Mesenchymal stem cell (in vitro differentiated cells and primary cell): ENCODE data around the gene STOX1.
"Not testable (repeated sequence)": the region's sequence is repeated elsewhere in the genome, so short reads cannot be mapped to it uniquely, and the experiment has no call there.

Experiments
- DNase-seq: peaks from one replicate; pipeline ENCODE4 v3.0.0-alpha.2; 2013
- H2AFZ ChIP-seq: one replicate; pipeline ENCODE4 v1.6.1; 2013; ENCODE audit warnings: low read depth, mild to moderate bottlenecking, control low read depth, inconsistent platforms, low read length, moderate library complexity
- H2AK5ac ChIP-seq: 2 replicates; pipeline ENCODE4 v1.6.1; 2013; ENCODE audit warnings: low read length, moderate library complexity, mild to moderate bottlenecking, inconsistent platforms; ENCODE audit not compliant: severe bottlenecking
- H2BK120ac ChIP-seq: one replicate; pipeline ENCODE4 v1.6.1; 2013; ENCODE audit warnings: low read depth, mild to moderate bottlenecking, inconsistent platforms, low read length, moderate library complexity
- H2BK12ac ChIP-seq, 2 experiments: one replicate each; pipeline ENCODE4 v1.6.1; 2013; ENCODE audit warnings: inconsistent platforms in 2 of 2, low read length in 2 of 2, mild to moderate bottlenecking in 2 of 2, moderate library complexity in 2 of 2, control low read depth in 1 of 2
- H2BK15ac ChIP-seq: one replicate; pipeline ENCODE4 v1.6.1; 2013; ENCODE audit warnings: mild to moderate bottlenecking, low read depth, inconsistent platforms; ENCODE audit not compliant: poor library complexity, severe bottlenecking
- H2BK5ac ChIP-seq: 2 replicates; pipeline ENCODE4 v1.6.1; 2013; ENCODE audit warnings: low read depth, mild to moderate bottlenecking, low read length, control low read depth, inconsistent platforms; ENCODE audit not compliant: poor library complexity, severe bottlenecking
- H3K14ac ChIP-seq, 2 experiments: one replicate each; pipeline ENCODE4 v1.6.1; 2013; ENCODE audit warnings: inconsistent platforms in 2 of 2, low read length in 2 of 2, control low read depth in 1 of 2, mild to moderate bottlenecking in 1 of 2, moderate library complexity in 1 of 2
- H3K18ac ChIP-seq, 2 experiments: one replicate each; pipeline ENCODE4 v1.6.1; 2013; ENCODE audit warnings: inconsistent platforms in 2 of 2, low read length in 2 of 2, control low read depth in 1 of 2, low read depth in 1 of 2, mild to moderate bottlenecking in 1 of 2
- H3K23ac ChIP-seq, 2 experiments: one replicate each; pipeline ENCODE4 v1.6.1; 2013; ENCODE audit warnings: inconsistent platforms in 2 of 2, low read length in 2 of 2, mild to moderate bottlenecking in 2 of 2, moderate library complexity in 2 of 2, control low read depth in 1 of 2
- H3K27ac ChIP-seq: 2 replicates; pipeline ENCODE4 v1.5.1; 2013; ENCODE audit warnings: mild to moderate bottlenecking, moderate library complexity, low read length, control low read depth, inconsistent platforms; ENCODE audit not compliant: poor library complexity, severe bottlenecking
- H3K27me3 ChIP-seq, 2 experiments: 2 replicates each; pipeline versions ENCODE4 v1.6.1 to v1.7.0; 2013; ENCODE audit warnings: low read length in 2 of 2, mild to moderate bottlenecking in 2 of 2, moderate library complexity in 2 of 2, control low read depth in 1 of 2, inconsistent platforms in 1 of 2; ENCODE audit not compliant: control insufficient read depth in 1 of 2, insufficient read depth in 1 of 2
- H3K36me3 ChIP-seq, 2 experiments: 2 replicates each; pipeline versions ENCODE4 v1.6.1 to v1.7.0; 2013; ENCODE audit warnings: low read length in 2 of 2, control low read depth in 1 of 2, inconsistent platforms in 1 of 2, low read depth in 1 of 2, mild to moderate bottlenecking in 1 of 2; ENCODE audit not compliant: insufficient read depth in 2 of 2, control insufficient read depth in 1 of 2
- H3K4ac ChIP-seq, 2 experiments: one replicate each; pipeline ENCODE4 v1.6.1; 2013; ENCODE audit warnings: inconsistent platforms in 2 of 2, low read length in 2 of 2, mild to moderate bottlenecking in 2 of 2, moderate library complexity in 2 of 2, control low read depth in 1 of 2, low read depth in 1 of 2
- H3K4me1 ChIP-seq: 2 replicates; pipeline ENCODE4 v1.6.1; 2013; ENCODE audit warnings: low read depth, low read length, control low read depth; ENCODE audit not compliant: control insufficient read depth, insufficient read depth
- H3K4me2 ChIP-seq: 2 replicates; pipeline ENCODE4 v1.6.1; 2013; ENCODE audit warnings: low read length, mild to moderate bottlenecking, inconsistent platforms; ENCODE audit not compliant: poor library complexity, severe bottlenecking
- H3K4me3 ChIP-seq, 2 experiments: 2 replicates each; pipeline versions ENCODE4 v1.5.1 to v1.7.0; 2013; ENCODE audit warnings: low read length in 2 of 2, mild to moderate bottlenecking in 2 of 2, control low read depth in 1 of 2, low read depth in 1 of 2; ENCODE audit not compliant: insufficient read depth in 1 of 2
- H3K79me1 ChIP-seq: replicated peaks from 2 replicates; pipeline ENCODE4 v1.6.1; 2013; ENCODE audit warnings: mild to moderate bottlenecking, control low read depth, low read length, inconsistent platforms; ENCODE audit not compliant: poor library complexity, severe bottlenecking
- H3K9ac ChIP-seq: 2 replicates; pipeline ENCODE4 v1.7.0; 2013; ENCODE audit warnings: mild to moderate bottlenecking, low read length, moderate library complexity
- H3K9me3 ChIP-seq: 2 replicates; pipeline ENCODE4 v1.7.0; 2013; ENCODE audit warnings: mild to moderate bottlenecking, low read length; ENCODE audit not compliant: control insufficient read depth
- H4K8ac ChIP-seq: one replicate; pipeline ENCODE4 v1.6.1; 2013; ENCODE audit warnings: inconsistent platforms, mild to moderate bottlenecking, low read length, moderate library complexity
- H4K91ac ChIP-seq: one replicate; pipeline ENCODE4 v1.6.1; 2013; ENCODE audit warnings: mild to moderate bottlenecking, low read length, inconsistent platforms
- WGBS: methylation state at CpG from one replicate; pipeline ENCODE4 v1.1.7; 2013; ENCODE audit warnings: mixed read lengths; 5-methylcytosine and 5-hydroxymethylcytosine counted together

The STOX1 gene

GRCh38 chr10:68822626-68823025, 4.7 kb upstream of the STOX1 start:
- not testable (repeated sequence) for H2BK5ac ChIP-seq, H3K4me2 ChIP-seq, H2BK12ac ChIP-seq, H4K8ac ChIP-seq, H3K14ac ChIP-seq, H3K18ac ChIP-seq, H2BK15ac ChIP-seq, H2AFZ ChIP-seq, H3K9ac ChIP-seq, H2BK120ac ChIP-seq, H3K27ac ChIP-seq, H2AK5ac ChIP-seq, DNase-seq, H3K36me3 ChIP-seq, H3K4me3 ChIP-seq, H3K23ac ChIP-seq, H3K79me1 ChIP-seq, H3K9me3 ChIP-seq, H3K4ac ChIP-seq, H4K91ac ChIP-seq, H3K4me1 ChIP-seq
- 98% methylated on average over 2 of the region's 2 CpGs for WGBS
- H3K27me3 ChIP-seq = peaks cover 3 to 14% of the 10 kb centered on the region in 2 experiments

GRCh38 chr10:68827592-68827959, 245 bp downstream of the STOX1 start:
- H3K9ac ChIP-seq, H3K79me1 ChIP-seq, H3K36me3 ChIP-seq, H4K91ac ChIP-seq, H2BK12ac ChIP-seq, H3K18ac ChIP-seq, H2BK15ac ChIP-seq, H3K14ac ChIP-seq, H3K4ac ChIP-seq, DNase-seq, H2AFZ ChIP-seq, H2BK120ac ChIP-seq, H4K8ac ChIP-seq, H3K9me3 ChIP-seq, H2AK5ac ChIP-seq, H3K23ac ChIP-seq, H2BK5ac ChIP-seq, H3K27ac ChIP-seq: not testable (repeated sequence)
- Histone ChIP-seq H3K4me3 (peak overlapping the region in 1 of 2 experiments; percentile 59), H3K4me2 (peak overlapping the region; percentile 99), H3K4me1 (peaks cover 12% of the 10 kb centered on the region), H3K27me3 (peaks cover 20 to 43% of the 10 kb centered on the region in 2 experiments)
- 0% methylated on average over 2 of the region's 58 CpGs for WGBS

GRCh38 chr10:68828083-68828601, 811 bp downstream of the STOX1 start:
- not testable (repeated sequence) for H2AK5ac ChIP-seq, H3K4ac ChIP-seq, H3K79me1 ChIP-seq, H2BK120ac ChIP-seq, H3K27ac ChIP-seq, H4K91ac ChIP-seq, H4K8ac ChIP-seq, H3K14ac ChIP-seq, H2BK5ac ChIP-seq, H2BK15ac ChIP-seq, H3K9me3 ChIP-seq, H3K9ac ChIP-seq, H3K18ac ChIP-seq, H2BK12ac ChIP-seq, H3K36me3 ChIP-seq
- under 1% methylated on average over 27 of the region's 59 CpGs for WGBS
- Histone ChIP-seq H3K27me3 (peaks cover 20 to 43% of the 10 kb centered on the region in 2 experiments), H3K4me3 (peak overlapping the region; percentile 45 to 61), H3K23ac (peak overlapping the region in 1 of 2 experiments; percentile 32), H2AFZ (peak overlapping the region; percentile 24), H3K4me2 (peak overlapping the region; percentile 96), H3K4me1 (peaks cover 12% of the 10 kb centered on the region)
- peak; percentile 1 for DNase-seq

GRCh38 chr10:68828833-68829232, 1.5 kb downstream of the STOX1 start:
- Histone ChIP-seq H2AK5ac (no peak overlapping the region), H3K23ac (no peak overlapping the region), H4K91ac (no peak overlapping the region), H2BK12ac (no peak overlapping the region), H2AFZ (no peak overlapping the region), H4K8ac (no peak overlapping the region), H3K9ac (no peak overlapping the region), H3K4me1 (peaks cover 12% of the 10 kb centered on the region), H2BK120ac (no peak overlapping the region), H2BK5ac (no peak overlapping the region), H3K18ac (no peak overlapping the region), H3K27me3 (peaks cover 20 to 50% of the 10 kb centered on the region in 2 experiments), H3K4ac (no peak overlapping the region), H3K4me2 (no peak overlapping the region), H3K9me3 (no peaks in the 10 kb centered on the region), H3K27ac (no peak overlapping the region), H2BK15ac (no peak overlapping the region), H3K79me1 (no peaks in the 10 kb centered on the region), H3K36me3 (no peaks in the 10 kb centered on the region), H3K14ac (no peak overlapping the region), H3K4me3 (no peak overlapping the region)
- peak; percentile 1 for DNase-seq
- 88% methylated on average over 10 of the region's 10 CpGs for WGBS
